OCI-LY7 (cell line): ENCODE data around the gene HDAC4.

ENCODE experiments used
- EZH2phosphoT487 ChIP-seq: fragments of 200-600 bp; sonication (generic); IDR thresholded peaks from 2 replicates; pipeline ENCODE4 v1.6.1; 2018; ENCODE audit warnings: low read depth, borderline replicate concordance, mild to moderate bottlenecking, mixed run types, antibody characterized with exemption, low read length, moderate library complexity, mixed read lengths
- TF ChIP-seq, protein P1 (sequence below): fragments of 200-600 bp; sonication (generic); conservative IDR thresholded peaks from 2 replicates; pipeline ENCODE4 v1.5.1; 2014; ENCODE audit warnings: mild to moderate bottlenecking, antibody characterized with exemption, low read length, moderate library complexity, mixed read lengths

DNA sequence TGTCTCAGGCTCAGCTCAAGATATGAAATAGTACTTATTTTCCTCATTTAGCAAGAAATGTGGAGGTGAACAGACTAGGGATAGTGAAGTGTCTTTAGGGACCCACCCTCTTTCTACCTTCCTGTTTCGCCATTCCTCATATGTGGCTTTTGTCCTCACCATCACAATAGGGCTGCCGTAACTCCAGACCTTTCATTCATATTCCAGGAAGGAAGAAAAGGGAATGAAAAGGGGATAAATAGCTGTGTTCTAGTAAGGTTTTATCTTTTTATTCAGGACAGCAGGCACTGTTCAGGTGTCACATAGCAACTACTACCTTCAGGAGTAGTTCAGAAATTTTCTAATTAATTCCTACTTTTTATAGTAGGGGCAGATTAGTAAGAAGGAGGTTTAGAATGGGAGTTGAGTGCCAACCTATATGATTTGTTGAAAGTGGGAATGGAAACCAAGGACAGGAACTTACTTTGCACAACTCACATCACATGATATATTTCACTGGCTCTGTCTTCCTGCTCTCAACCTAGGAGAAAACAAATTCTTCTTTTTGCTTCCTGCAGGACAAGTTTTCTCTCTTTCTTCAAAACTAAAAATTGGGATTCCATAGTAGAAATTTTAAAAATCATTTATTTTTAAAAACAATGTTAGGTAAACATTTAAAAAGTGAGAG, 36.0 kb upstream of the HDAC4 start:
- TF ChIP-seq, protein P1, sequence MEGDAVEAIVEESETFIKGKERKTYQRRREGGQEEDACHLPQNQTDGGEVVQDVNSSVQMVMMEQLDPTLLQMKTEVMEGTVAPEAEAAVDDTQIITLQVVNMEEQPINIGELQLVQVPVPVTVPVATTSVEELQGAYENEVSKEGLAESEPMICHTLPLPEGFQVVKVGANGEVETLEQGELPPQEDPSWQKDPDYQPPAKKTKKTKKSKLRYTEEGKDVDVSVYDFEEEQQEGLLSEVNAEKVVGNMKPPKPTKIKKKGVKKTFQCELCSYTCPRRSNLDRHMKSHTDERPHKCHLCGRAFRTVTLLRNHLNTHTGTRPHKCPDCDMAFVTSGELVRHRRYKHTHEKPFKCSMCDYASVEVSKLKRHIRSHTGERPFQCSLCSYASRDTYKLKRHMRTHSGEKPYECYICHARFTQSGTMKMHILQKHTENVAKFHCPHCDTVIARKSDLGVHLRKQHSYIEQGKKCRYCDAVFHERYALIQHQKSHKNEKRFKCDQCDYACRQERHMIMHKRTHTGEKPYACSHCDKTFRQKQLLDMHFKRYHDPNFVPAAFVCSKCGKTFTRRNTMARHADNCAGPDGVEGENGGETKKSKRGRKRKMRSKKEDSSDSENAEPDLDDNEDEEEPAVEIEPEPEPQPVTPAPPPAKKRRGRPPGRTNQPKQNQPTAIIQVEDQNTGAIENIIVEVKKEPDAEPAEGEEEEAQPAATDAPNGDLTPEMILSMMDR, result no peak
- no peak for TF ChIP-seq EZH2phosphoT487
